LNCaP clone FGC (cell line): ENCODE data around the gene CENPA.
"Not testable (repeated sequence)": the region's sequence is repeated elsewhere in the genome, so short reads cannot be mapped to it uniquely, and the experiment has no call there.

ENCODE experiments used
- DNase-seq: peaks from one replicate; pipeline ENCODE4 v3.0.0-alpha.2; 2011; ENCODE audit warnings: low read depth
- H3K4me3 ChIP-seq: 2 replicates; pipeline ENCODE4 v1.5.1; 2011; ENCODE audit warnings: mild to moderate bottlenecking, low read depth, low read length, control low read depth
- TF ChIP-seq, protein P1 (sequence below): IDR thresholded peaks from 2 replicates; pipeline ENCODE4 v1.5.1; 2012; ENCODE audit warnings: mild to moderate bottlenecking; ENCODE audit not compliant: control insufficient read depth, insufficient read depth; ENCODE audit errors: extremely low read depth

Gene CENPA

DNA sequence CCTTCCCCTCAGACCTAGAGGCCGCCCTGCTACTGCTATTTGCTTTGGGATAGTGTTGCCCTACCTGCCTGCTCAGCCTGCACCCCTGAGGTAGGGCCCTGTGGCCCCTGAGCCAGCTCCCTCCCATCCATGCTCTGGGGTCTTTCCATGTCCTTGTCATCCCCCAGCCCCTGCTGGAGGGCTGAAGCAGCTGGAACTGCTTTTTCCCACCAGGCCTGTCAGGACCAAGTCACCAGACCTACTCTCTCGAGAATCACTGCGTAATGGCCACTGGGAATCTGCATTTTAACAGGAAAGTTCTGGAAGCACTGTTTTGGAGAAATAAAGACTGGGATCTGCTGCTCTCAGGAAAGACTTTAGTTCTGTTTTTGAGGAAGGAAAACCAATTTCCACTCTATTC lies 42.0 kb upstream of the CENPA start:
- no peak for DNase-seq
- no peak overlapping the region for H3K4me3 ChIP-seq
- TF ChIP-seq, protein P1, sequence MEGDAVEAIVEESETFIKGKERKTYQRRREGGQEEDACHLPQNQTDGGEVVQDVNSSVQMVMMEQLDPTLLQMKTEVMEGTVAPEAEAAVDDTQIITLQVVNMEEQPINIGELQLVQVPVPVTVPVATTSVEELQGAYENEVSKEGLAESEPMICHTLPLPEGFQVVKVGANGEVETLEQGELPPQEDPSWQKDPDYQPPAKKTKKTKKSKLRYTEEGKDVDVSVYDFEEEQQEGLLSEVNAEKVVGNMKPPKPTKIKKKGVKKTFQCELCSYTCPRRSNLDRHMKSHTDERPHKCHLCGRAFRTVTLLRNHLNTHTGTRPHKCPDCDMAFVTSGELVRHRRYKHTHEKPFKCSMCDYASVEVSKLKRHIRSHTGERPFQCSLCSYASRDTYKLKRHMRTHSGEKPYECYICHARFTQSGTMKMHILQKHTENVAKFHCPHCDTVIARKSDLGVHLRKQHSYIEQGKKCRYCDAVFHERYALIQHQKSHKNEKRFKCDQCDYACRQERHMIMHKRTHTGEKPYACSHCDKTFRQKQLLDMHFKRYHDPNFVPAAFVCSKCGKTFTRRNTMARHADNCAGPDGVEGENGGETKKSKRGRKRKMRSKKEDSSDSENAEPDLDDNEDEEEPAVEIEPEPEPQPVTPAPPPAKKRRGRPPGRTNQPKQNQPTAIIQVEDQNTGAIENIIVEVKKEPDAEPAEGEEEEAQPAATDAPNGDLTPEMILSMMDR: no peak

DNA sequence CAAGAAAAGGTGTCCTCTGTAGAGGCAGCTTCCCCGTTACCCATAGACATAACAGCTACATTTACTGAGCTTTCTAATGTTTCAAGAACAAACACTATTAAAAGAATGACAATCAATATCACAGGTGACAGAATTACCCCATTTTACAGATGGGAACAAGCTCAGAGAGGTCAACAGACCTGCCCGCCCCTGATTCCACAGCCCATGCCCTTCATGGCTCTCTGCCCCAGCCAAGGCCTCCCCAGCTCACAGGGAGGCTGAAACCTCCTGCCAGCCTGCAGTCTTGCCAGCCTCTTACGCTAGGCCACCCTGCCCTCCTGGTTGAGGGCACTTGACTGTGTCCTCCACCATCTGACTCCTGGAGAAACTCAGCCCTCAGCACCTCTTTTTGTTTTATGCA lies 40.9 kb upstream of the CENPA start:
- DNase-seq: no peak
- TF ChIP-seq, protein P1: no peak
- H3K4me3 ChIP-seq: no peak overlapping the region

DNA sequence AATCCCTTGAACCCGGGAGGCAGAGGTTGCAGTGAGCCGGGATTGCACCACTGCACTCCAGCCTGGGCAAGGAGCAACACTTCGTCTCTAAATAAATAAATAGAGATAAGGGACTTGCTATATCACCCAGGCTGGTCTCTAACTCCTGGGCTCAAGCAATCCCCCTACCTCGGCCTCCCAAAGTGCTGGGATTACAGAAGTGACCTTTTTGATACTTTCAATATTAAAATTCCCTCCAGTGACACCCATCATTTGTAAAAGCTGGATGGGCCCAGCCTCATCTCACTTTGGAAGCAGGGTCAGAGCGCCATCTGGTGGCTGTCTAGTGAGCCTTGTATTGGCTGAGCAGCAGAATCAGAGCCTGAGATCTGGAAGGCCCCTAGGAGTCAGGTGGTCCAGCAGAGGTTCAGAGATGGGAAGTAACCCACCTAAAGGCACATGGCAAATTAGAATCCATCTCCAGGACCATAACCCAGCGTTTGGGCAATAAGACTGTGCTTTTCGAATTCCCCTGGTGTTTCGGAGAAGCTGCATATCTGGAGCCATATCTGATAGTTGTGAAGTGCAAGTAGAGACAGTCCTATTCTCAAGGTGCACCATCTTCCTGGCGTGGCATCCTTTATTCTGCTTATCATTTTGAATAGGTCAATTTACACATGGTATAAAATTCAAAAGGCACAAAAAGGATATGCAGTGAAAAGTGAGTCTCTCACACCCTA lies 40.1 kb upstream of the CENPA start:
- DNase-seq: peak; percentile 38
- no peak overlapping the region for H3K4me3 ChIP-seq
- TF ChIP-seq, protein P1: peak; percentile 85

- no peak overlapping the region for H3K4me3 ChIP-seq
- TF ChIP-seq, protein P1: no peak
- DNase-seq: no peak
These were observed 38.9 kb upstream of the CENPA start for GRCh38 chr2:26746934-26747333.

DNA sequence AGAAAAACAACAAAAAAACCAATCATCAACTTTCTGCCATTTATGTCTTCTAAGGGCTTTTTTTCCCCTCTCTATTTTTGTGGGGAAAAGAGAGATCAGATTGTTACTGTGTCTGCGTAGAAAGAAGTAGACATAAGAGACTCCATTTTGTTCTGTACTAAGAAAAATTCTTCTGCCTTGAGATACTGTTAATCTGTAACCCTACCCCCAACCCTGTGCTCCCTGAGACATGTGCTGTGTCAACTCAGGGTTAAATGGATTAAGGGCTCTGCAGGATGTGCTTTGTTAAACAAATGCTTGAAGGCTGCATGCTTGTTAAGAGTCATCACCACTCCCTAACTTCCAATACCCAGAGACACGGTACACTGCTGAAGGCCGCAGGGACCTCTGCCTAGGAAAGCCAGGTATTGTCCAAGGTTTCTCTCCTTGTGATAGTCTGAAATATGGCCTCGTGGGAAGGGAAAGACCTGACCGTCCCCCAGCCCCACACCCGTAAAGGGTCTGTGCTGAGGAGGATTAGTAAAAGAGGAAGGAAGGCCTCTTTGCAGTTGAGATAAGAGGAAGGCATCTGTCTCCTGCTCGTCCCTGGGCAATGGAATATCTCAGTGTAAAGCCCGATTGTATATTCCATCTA lies 36.0 kb upstream of the CENPA start:
- DNase-seq, H3K4me3 ChIP-seq: not testable (repeated sequence)

- H3K4me3 ChIP-seq, DNase-seq: not testable (repeated sequence)
These were observed 35.4 kb upstream of the CENPA start for GRCh38 chr2:26750467-26750866.

DNA sequence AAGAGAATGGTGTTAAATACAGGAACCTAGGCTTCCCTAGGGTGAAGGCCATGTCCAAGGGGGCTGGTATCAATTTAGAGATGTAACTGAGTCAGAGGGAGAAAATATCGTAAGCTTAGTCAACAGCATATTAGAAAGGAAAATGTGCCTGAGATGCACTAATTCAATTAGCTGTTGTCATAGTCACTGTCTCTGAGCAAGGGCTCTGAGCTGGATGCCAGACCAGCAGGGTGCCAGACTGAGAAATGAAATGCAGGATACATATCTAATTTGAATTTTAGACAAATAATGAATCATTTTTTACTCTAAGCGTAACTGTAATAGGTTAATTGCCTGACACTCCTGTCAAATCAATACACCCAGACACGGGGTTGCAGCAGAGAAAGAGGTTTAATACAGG lies 33.2 kb upstream of the CENPA start:
- H3K4me3 ChIP-seq: no peak overlapping the region
- TF ChIP-seq, protein P1: no peak
- no peak for DNase-seq

DNA sequence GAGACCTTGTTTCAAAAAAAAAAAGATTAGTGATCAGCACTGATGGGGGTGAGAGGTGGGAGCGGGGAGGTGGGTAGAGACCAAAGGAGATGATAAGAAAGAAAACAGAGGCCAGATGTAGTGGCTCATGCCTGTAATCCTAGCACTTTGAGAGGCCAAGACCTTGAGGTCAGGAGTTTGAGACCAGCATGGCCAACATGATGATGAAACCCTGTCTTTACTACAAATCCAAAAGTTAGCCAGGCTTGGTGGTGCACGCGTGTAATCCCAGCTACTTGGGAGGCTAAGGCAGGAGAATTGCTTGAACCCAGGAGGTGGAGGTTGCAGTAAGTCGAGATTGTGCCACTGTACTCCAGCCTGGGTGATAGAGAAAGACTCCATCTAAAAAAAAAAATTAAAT lies 31.3 kb upstream of the CENPA start:
- no peak overlapping the region for H3K4me3 ChIP-seq
- TF ChIP-seq, protein P1: no peak
- DNase-seq: no peak
